NCI-H146 (cell line): ENCODE results near the gene ERF.

ENCODE experiments used
- DNase-seq: peaks from one replicate; lab custom pipeline; 2025; lab: John Stamatoyannopoulos, UW

ERF gene

DNA sequence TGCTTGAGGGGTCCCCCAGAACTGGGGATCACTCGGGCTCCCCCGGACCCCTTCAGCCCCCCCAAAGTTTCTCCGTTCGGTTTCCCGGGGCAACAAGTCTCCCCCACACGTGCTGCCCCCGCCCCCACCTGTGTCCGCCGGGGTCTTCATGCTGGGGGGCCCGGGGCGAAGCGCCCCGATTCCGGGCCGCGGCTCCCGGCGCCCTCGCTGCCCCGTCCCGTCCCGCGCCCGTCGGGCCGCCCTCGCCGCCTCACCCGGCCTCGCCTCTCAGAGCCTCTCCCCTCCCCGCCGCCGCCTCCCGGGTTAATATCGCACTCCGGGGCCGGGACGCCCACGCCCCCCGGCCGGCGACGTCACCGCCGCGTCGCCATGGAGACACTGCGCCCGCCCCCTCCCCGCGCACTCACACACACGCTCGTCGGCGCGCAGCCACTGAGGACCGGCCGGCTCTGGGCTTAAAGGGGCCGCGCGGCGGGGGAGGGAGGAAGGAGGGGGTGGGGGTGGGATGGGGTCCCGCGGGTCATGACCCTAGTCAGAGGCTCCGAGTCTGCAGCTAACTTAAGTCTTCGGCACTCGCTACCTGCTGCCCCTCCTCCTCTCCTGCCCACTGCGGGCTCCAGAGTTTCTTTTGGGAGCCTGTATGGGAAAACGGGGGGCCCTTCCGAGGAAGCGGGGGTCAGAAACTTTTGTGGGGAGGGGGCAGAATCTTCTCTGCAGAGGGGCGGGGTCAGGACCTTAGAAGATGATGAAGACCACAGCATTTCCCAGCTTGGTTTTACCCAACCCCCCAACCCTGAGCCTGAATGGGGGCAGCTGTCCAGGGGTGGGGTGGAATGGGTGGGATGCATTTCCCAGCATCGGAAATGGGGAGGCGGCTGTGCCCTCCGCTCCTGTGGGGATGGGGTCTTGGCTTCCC lies at the start of gene ERF:
TSS of gene ERF (minus strand) at position 279 of the 916 bp plus-strand sequence. CDS start at position 150, 129 bp downstream.
- DNase-seq: peak; percentile 90

GRCh38 chr19:42303876-42304275 lies 48.9 kb upstream of the ERF start:
- peak; percentile 36 for DNase-seq

- DNase-seq: peak; percentile 66
Observed at GRCh38 chr19:42303101-42303464, 48.2 kb upstream of the ERF start.

- DNase-seq: peak; percentile 66
Observed at GRCh38 chr19:42301646-42302203, 46.8 kb upstream of the ERF start, which contains the start of gene PRR19. Gene PRR19 (plus strand): TSS chr19:42302132. CDS start chr19:42309585, 7,453 bp downstream.

DNA sequence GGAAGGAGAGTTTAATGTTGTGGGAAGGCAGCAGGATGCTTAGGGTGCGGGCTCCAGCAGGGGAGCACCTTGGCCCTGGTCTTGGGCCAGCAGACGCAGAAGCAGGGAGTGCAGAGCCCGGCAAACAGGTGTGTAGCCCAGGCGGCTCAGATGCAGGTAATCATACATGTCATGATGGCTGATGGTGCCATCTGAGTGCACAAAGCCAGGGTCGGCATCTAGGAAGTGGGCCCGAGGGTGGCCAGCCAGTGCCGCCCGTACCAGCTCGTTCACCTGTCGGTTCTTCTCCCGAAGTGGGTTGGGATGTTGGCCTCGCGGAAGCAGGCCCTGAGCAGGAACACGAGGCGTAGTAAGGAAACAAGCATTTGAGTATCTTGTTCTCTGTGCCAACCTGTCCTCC lies 42.1 kb upstream of the ERF start:
- no peak for DNase-seq

- peak; percentile 82 for DNase-seq
Observed at GRCh38 chr19:42295831-42296525, 41.0 kb upstream of the ERF start.

GRCh38 chr19:42295342-42295741 lies 40.4 kb upstream of the ERF start:
- no peak for DNase-seq

- no peak for DNase-seq
Observed at GRCh38 chr19:42294471-42295137, 39.7 kb upstream of the ERF start.

GRCh38 chr19:42293948-42294347 lies 39.0 kb upstream of the ERF start:
- DNase-seq: no peak

GRCh38 chr19:42293540-42293939 lies 38.6 kb upstream of the ERF start:
- no peak for DNase-seq

- DNase-seq: no peak
Observed at GRCh38 chr19:42292963-42293362, 38.0 kb upstream of the ERF start.

DNA sequence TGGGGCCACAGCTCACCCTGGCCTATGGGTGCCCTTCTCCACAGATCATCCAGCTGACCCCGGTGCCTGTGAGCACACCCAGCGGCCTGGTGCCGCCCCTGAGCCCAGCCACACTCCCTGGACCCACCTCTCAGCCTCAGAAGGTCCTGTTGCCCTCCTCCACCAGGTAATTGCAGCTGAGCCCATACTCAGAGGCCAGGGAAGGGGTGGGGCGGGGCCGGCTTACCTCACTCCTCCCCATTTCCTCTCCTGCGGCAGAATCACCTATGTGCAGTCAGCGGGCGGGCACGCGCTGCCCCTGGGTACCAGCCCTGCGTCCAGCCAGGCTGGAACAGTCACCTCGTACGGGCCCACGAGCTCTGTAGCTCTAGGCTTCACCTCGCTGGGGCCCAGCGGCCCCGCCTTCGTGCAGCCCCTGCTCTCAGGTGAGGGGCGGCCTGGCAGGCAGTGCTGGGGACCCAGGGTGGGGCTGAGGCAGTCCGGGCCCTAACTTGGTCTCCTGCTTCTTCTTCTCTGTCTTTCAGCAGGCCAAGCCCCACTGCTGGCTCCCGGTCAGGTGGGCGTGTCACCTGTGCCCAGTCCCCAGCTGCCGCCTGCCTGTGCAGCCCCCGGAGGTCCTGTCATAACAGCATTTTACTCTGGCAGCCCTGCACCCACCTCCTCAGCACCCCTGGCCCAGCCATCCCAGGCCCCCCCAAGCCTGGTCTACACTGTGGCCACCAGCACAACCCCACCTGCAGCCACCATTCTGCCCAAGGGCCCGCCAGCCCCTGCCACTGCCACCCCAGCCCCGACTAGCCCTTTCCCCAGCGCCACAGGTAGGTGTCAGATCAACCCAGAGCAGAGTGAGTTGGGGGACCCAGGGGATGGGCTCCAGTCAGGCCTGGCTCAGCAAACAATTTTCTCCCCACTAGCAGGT lies 37.4 kb upstream of the ERF start:
- DNase-seq: no peak

DNA sequence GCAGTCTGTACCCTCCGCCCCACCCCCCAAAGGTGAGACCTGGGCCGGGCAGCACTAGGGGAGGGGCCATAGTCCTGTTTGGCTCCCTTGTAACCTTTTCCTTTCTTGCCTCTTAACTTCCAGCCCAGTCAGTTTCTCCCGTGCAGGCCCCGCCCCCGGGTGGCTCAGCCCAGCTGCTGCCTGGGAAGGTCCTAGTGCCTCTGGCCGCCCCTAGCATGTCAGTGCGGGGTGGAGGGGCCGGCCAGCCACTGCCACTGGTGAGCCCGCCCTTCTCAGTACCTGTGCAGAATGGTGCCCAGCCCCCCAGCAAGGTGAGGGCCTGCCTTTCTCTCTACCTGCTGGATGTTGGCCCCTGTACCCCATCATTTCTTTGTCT lies 36.5 kb upstream of the ERF start:
- DNase-seq: no peak

DNA sequence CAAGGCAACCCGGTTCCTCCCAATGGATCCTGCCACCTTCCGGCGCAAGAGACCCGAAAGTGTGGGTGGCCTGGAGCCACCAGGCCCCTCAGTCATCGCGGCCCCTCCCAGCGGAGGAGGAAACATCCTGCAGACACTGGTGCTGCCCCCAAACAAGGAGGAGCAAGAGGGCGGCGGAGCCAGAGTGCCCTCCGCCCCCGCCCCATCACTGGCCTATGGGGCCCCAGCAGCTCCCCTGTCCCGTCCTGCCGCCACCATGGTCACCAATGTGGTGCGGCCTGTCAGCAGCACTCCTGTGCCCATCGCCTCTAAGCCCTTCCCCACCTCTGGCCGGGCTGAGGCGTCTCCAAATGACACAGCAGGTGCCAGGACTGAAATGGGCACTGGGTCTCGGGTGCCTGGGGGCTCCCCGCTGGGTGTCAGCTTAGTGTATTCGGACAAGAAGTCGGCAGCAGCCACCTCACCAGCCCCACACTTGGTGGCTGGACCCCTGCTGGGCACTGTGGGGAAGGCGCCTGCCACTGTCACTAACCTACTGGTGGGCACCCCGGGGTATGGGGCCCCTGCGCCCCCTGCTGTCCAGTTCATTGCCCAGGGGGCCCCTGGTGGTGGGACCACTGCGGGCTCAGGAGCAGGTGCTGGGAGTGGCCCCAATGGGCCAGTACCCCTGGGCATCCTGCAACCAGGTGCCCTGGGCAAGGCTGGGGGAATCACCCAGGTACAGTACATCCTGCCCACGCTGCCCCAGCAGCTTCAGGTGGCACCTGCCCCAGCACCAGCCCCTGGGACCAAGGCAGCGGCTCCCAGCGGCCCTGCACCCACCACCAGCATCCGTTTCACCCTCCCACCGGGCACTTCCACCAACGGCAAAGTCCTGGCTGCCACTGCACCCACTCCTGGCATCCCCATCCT lies 35.9 kb upstream of the ERF start:
- no peak for DNase-seq

GRCh38 chr19:42290136-42290522 lies 35.2 kb upstream of the ERF start:
- DNase-seq: no peak

GRCh38 chr19:42289556-42290041 lies 34.7 kb upstream of the ERF start:
- no peak for DNase-seq

- no peak for DNase-seq
Observed at GRCh38 chr19:42288881-42289555, 34.1 kb upstream of the ERF start.

GRCh38 chr19:42288387-42288786 lies 33.5 kb upstream of the ERF start:
- no peak for DNase-seq

GRCh38 chr19:42287827-42288107 lies 32.8 kb upstream of the ERF start:
- DNase-seq: no peak
